K562 (cell line): ENCODE results near the gene OCEL1. TPM values are rescaled to one million over a fixed set of nuclear protein-coding genes. Genes with fewer than 3 reads are reported as not detected.
A peak's percentile ranks its signal among the peaks of the same experiment; 100 is the strongest.

ENCODE experiments used
- AFF1 ChIP-seq, 2 experiments: fragments of 450-650 bp; IDR thresholded peaks; 2 replicates each; pipeline ENCODE4 v1.6.1; 2018; ENCODE audit warnings: mild to moderate bottlenecking in 2 of 2, low read depth in 1 of 2; ENCODE audit not compliant: partially characterized antibody in 2 of 2
- ASH1L ChIP-seq: fragments of 450-650 bp; IDR thresholded peaks from 2 replicates; pipeline ENCODE4 v1.6.1; 2018; ENCODE audit warnings: borderline replicate concordance, mild to moderate bottlenecking, low read depth; ENCODE audit not compliant: partially characterized antibody
- CREB1 ChIP-seq, 2 experiments: sonication (generic) in 1 of 2; formaldehyde crosslinking in 1 of 2; IDR thresholded peaks; 2 replicates each; pipeline versions ENCODE4 v1.6.1 to v1.8.0; 2012 to 2022; ENCODE audit warnings: inconsistent platforms in 1 of 2, mild to moderate bottlenecking in 1 of 2, missing genetic modification reagents in 1 of 2, moderate library complexity in 1 of 2
- DACH1 ChIP-seq: fragments of 450-650 bp; IDR thresholded peaks from 2 replicates; pipeline ENCODE4 v1.6.1; 2018; ENCODE audit not compliant: partially characterized antibody
- E2F1 ChIP-seq: sonication (generic); formaldehyde crosslinking; IDR thresholded peaks from 2 replicates; pipeline ENCODE4 v1.8.1; 2023; ENCODE audit warnings: mild to moderate bottlenecking, missing genetic modification reagents, moderate library complexity
- ETV6 ChIP-seq, 3 experiments: fragments of 150-350 bp in 1 of 3; sonication (generic) in 1 of 3; formaldehyde crosslinking in 1 of 3; IDR thresholded peaks; 2 replicates each; pipeline versions ENCODE4 v1.6.1 to v1.8.0; 2014 to 2022; ENCODE audit warnings: borderline replicate concordance in 2 of 3, low read depth in 2 of 3, antibody characterized with exemption in 1 of 3, low read length in 1 of 3, mild to moderate bottlenecking in 1 of 3, missing genetic modification reagents in 1 of 3
- GABPB1 ChIP-seq: sonication (generic); formaldehyde crosslinking; IDR thresholded peaks from 2 replicates; pipeline ENCODE4 v1.8.0; 2022; ENCODE audit warnings: mild to moderate bottlenecking, missing genetic modification reagents
- HMGN3 ChIP-seq: IDR thresholded peaks from 2 replicates; pipeline ENCODE4 v1.6.1; 2011; ENCODE audit warnings: borderline replicate concordance, low read depth, mild to moderate bottlenecking, mixed read lengths, low read length; ENCODE audit not compliant: insufficient read length; ENCODE audit errors: extremely low read depth
- POLR2B ChIP-seq: fragments of 450-650 bp; IDR thresholded peaks from 2 replicates; pipeline ENCODE4 v1.6.1; 2018; ENCODE audit warnings: low read depth; ENCODE audit not compliant: partially characterized antibody
- PPARD ChIP-seq: fragments of 250-450 bp; sonication (Bioruptor Pico); IDR thresholded peaks from 2 replicates; pipeline ENCODE4 v1.8.0; 2022; ENCODE audit warnings: inconsistent platforms, mild to moderate bottlenecking, moderate library complexity
- PRDM10 ChIP-seq: fragments of 450-650 bp; IDR thresholded peaks from 2 replicates; pipeline ENCODE4 v1.6.1; 2018; ENCODE audit not compliant: partially characterized antibody
- polyA plus RNA-seq, 8 experiments: library from polyadenylated mRNA; depleted of rRNA in 4 of 8; stranded (reverse) in 5 of 8; unstranded in 3 of 8; fragments of >200 nt; fragmentation: Nextera tagmentation in 2 of 8; fragmentation: Illumina TruSeq in 1 of 8; extraction: Ambion mirVana in 2 of 8; extraction: Trizol in 1 of 8; gene quantifications; 2 replicates each; pipeline versions ENCODE4 v1.2.1 to v1.2.3, GENCODE V29; 2011 to 2014; ENCODE audit warnings: inconsistent platforms in 1 of 8, missing spikeins in 1 of 8
- total RNA-seq, 7 experiments: library from RNA; depleted of rRNA in 6 of 7; stranded (reverse); fragments of >200 nt in 6 of 7; fragmentation: Illumina TruSeq in 2 of 7; extraction: Trizol in 2 of 7; gene quantifications; 2 replicates each; pipeline versions ENCODE4 v1.2.1 to v1.2.3, GENCODE V29; 2011 to 2021; ENCODE audit warnings: low replicate concordance in 1 of 7
- TF ChIP-seq, protein P1 (sequence below): fragments of 150-350 bp; conservative IDR thresholded peaks from 2 replicates; pipeline ENCODE4 v1.6.1; 2014; ENCODE audit warnings: low read length

OCEL1 gene
- total and polyA plus RNA-seq, 9 of the 15 experiments (the other 6 are each of a cell fraction or from before 2014, with no cell fraction given): 8.0 to 38.0 (median 12.4) TPM

- TF ChIP-seq AFF1 (IDR thresholded peaks at IDR 0.05; ENCODE audit: low read depth in 1 of 2, partially characterized antibody in 2 of 2): peak in 1 of 2 experiments; percentile 78
- peak; percentile 33 to 63; a peak in 2 of 4 replicates for TF ChIP-seq ETV6 (IDR thresholded peaks at IDR 0.05; ENCODE audit: borderline replicate concordance in 1 of 2, low read depth in 2 of 2, low read length in 1 of 2)
- no peak for TF ChIP-seq ETV6 (CRISPR knock-in tag; IDR thresholded peaks at IDR 0.05; ENCODE audit: borderline replicate concordance)
- TF ChIP-seq PPARD (CRISPR knock-in tag): no peak
- TF ChIP-seq HMGN3: peak; percentile 29
- peak; percentile 4 for TF ChIP-seq DACH1
- TF ChIP-seq, protein P1, sequence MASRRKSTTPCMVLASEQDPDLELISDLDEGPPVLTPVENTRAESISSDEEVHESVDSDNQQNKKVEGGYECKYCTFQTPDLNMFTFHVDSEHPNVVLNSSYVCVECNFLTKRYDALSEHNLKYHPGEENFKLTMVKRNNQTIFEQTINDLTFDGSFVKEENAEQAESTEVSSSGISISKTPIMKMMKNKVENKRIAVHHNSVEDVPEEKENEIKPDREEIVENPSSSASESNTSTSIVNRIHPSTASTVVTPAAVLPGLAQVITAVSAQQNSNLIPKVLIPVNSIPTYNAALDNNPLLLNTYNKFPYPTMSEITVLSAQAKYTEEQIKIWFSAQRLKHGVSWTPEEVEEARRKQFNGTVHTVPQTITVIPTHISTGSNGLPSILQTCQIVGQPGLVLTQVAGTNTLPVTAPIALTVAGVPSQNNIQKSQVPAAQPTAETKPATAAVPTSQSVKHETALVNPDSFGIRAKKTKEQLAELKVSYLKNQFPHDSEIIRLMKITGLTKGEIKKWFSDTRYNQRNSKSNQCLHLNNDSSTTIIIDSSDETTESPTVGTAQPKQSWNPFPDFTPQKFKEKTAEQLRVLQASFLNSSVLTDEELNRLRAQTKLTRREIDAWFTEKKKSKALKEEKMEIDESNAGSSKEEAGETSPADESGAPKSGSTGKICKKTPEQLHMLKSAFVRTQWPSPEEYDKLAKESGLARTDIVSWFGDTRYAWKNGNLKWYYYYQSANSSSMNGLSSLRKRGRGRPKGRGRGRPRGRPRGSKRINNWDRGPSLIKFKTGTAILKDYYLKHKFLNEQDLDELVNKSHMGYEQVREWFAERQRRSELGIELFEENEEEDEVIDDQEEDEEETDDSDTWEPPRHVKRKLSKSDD: no peak
- peak; percentile 88 for TF ChIP-seq PRDM10
- peak; percentile 73; the same call in 1 of the 2 replicates for TF ChIP-seq E2F1 (CRISPR knock-in tag)
- no peak for TF ChIP-seq CREB1 (IDR thresholded peaks at IDR 0.05)
- peak; percentile 28; the same call in 1 of the 2 replicates for TF ChIP-seq CREB1 (CRISPR knock-in tag; IDR thresholded peaks at IDR 0.05)
- peak; percentile 89 for TF ChIP-seq POLR2B
- TF ChIP-seq GABPB1 (CRISPR knock-in tag): peak; percentile 97
- peak; percentile 69 for TF ChIP-seq ASH1L
Observed at GRCh38 chr19:17215127-17215971, 10.7 kb upstream of the OCEL1 start, which contains the start of gene USE1 (continued).
